Endothelial cell of umbilical vein (primary cell): ENCODE data around the gene HBM. TPM values are rescaled to one million over a fixed set of nuclear protein-coding genes. Genes with fewer than 3 reads are reported as not detected.

Experiments
- BruUV-seq: library from RNA; stranded (reverse); fragments of 400-500 nt; replicated peaks from 2 replicates; lab custom pipeline; 2021; lab: Mats Ljungman, UMichigan
- CTCF ChIA-PET: fragments of 300-600, 350-600 bp; sonication (Branson Sonifier 250); formaldehyde crosslinking; loops from one replicate; lab custom pipeline; 2021; ENCODE audit warnings: antibody characterized with exemption, inconsistent platforms; lab: Charles Lee
- POLR2A ChIA-PET: fragments of 300-600, 350-600 bp; sonication (Branson Sonifier 250); formaldehyde crosslinking; loops from one replicate; lab custom pipeline; 2021; ENCODE audit warnings: antibody characterized with exemption, inconsistent platforms; lab: Charles Lee
- DNase-seq: peaks from one replicate; pipeline ENCODE4 v3.0.0-alpha.2; 2011; ENCODE audit warnings: low read depth, low spot score
- FAIRE-seq: peaks from 2 replicates; lab custom pipeline; 2011; peaks lifted over from hg19 to GRCh38; lab: Jason Lieb, UNC
- H2AFZ ChIP-seq: 2 replicates; pipeline ENCODE4 v1.6.0; 2012; ENCODE audit warnings: low read depth, low read length, control low read depth, inconsistent platforms
- H3K27ac ChIP-seq: 2 replicates; pipeline ENCODE4 v1.5.1; 2011; ENCODE audit warnings: low read depth, mild to moderate bottlenecking, control low read depth, low read length, moderate library complexity; ENCODE audit not compliant: insufficient read depth
- H3K27me3 ChIP-seq, 2 experiments: 2 replicates each; pipeline versions ENCODE4 v1.6.0 to v1.6.1; 2011; ENCODE audit warnings: low read length in 2 of 2, mixed read lengths in 1 of 2; ENCODE audit not compliant: control insufficient read depth in 2 of 2, insufficient read depth in 2 of 2
- H3K36me3 ChIP-seq, 2 experiments: 2 replicates in 1 of 2; 3 replicates in 1 of 2; pipeline ENCODE4 v1.5.1; 2011; ENCODE audit warnings: low read length in 2 of 2, mild to moderate bottlenecking in 1 of 2, moderate library complexity in 1 of 2; ENCODE audit not compliant: control insufficient read depth in 2 of 2, insufficient read depth in 2 of 2; ENCODE audit errors: extremely low read depth in 1 of 2
- H3K4me1 ChIP-seq: 3 replicates; pipeline ENCODE4 v1.5.1; 2011; ENCODE audit warnings: mild to moderate bottlenecking, low read length; ENCODE audit not compliant: control insufficient read depth, insufficient read depth; ENCODE audit errors: extremely low read depth
- H3K4me2 ChIP-seq: 2 replicates; pipeline ENCODE4 v1.6.1; 2011; ENCODE audit warnings: low read length, control low read depth, mixed read lengths; ENCODE audit not compliant: insufficient read depth
- H3K4me3 ChIP-seq, 3 experiments: fragments of 200-600 bp in 1 of 3; sonication (generic), shearing (Covaris generic) in 1 of 3; replicated peaks in 1 of 3; 2 replicates each; pipeline ENCODE4 v1.5.1; 2011 to 2016; ENCODE audit warnings: control low read depth in 3 of 3, low read length in 3 of 3, mild to moderate bottlenecking in 2 of 3, inconsistent platforms in 1 of 3, low read depth in 1 of 3, moderate library complexity in 1 of 3; ENCODE audit not compliant: insufficient read depth in 1 of 3
- H3K79me2 ChIP-seq: 2 replicates; pipeline ENCODE4 v1.6.0; 2012; ENCODE audit warnings: low read length, inconsistent platforms; ENCODE audit not compliant: control insufficient read depth, insufficient read depth
- H3K9ac ChIP-seq: replicated peaks from 2 replicates; pipeline ENCODE3; 2011; ENCODE audit warnings: low read length, control low read depth; ENCODE audit not compliant: insufficient read depth; ENCODE audit errors: extremely low read depth
- H3K9me1 ChIP-seq: replicated peaks from 3 replicates; pipeline ENCODE4 v1.6.0; 2011; ENCODE audit warnings: mild to moderate bottlenecking, low read length; ENCODE audit not compliant: control insufficient read depth, insufficient read depth; ENCODE audit errors: extremely low read depth
- H3K9me3 ChIP-seq: replicated peaks from 2 replicates; pipeline ENCODE4 v1.5.1; 2012; ENCODE audit warnings: low read length, inconsistent platforms; ENCODE audit not compliant: control insufficient read depth, insufficient read depth
- H4K20me1 ChIP-seq: replicated peaks from 2 replicates; pipeline ENCODE3; 2011; ENCODE audit warnings: mild to moderate bottlenecking, low read length; ENCODE audit not compliant: control insufficient read depth, insufficient read depth; ENCODE audit errors: extremely low read depth
- EZH2 ChIP-seq: IDR thresholded peaks from 2 replicates; pipeline ENCODE4 v1.6.1; 2012; ENCODE audit warnings: borderline replicate concordance, low read depth, mild to moderate bottlenecking, moderate library complexity, low read length, inconsistent platforms; ENCODE audit not compliant: severe bottlenecking
- FOS ChIP-seq: IDR thresholded peaks from 2 replicates; pipeline ENCODE4 v1.6.1; 2011; ENCODE audit warnings: mild to moderate bottlenecking, low read length, moderate library complexity, borderline replicate concordance; ENCODE audit not compliant: insufficient read depth
- GATA2 ChIP-seq: IDR thresholded peaks from 2 replicates; pipeline ENCODE4 v1.7.0; 2011; ENCODE audit warnings: low read depth, mild to moderate bottlenecking, moderate library complexity, mixed read lengths, low read length; ENCODE audit not compliant: insufficient read length, insufficient read depth
- JUN ChIP-seq: IDR thresholded peaks from 2 replicates; pipeline ENCODE4 v1.6.1; 2011; ENCODE audit warnings: borderline replicate concordance, low read depth; ENCODE audit not compliant: insufficient read length, insufficient read depth
- MYC ChIP-seq: IDR thresholded peaks from one replicate; pipeline ENCODE4 v1.6.1; 2011; ENCODE audit warnings: mild to moderate bottlenecking, low read depth, low read length
- POLR2A ChIP-seq: IDR thresholded peaks from 2 replicates; pipeline ENCODE4 v1.6.1; 2012; ENCODE audit warnings: low read depth, mild to moderate bottlenecking, control low read depth, low read length
- POLR2AphosphoS5 ChIP-seq: IDR thresholded peaks from 2 replicates; pipeline ENCODE4 v1.6.1; 2012; ENCODE audit warnings: low read depth, mild to moderate bottlenecking, control low read depth, low read length, moderate library complexity; ENCODE audit not compliant: insufficient read depth
- dilution Hi-C: fragments of 300-500 bp; cut with MboI; formaldehyde crosslinking; loops from one replicate; pipeline ENCODE4 v1.15.0; 2019; ENCODE audit warnings: low sequenced_read_pairs; ENCODE audit not compliant: extremely low pct_ligation_motif_present
- intact Hi-C: fragments of 100-400 bp; cut with micrococcal nuclease; formaldehyde crosslinking; loops from one replicate; pipeline ENCODE4 v1.10.0; 2022
- polyA plus RNA-seq, 4 experiments: library from polyadenylated mRNA; depleted of rRNA in 3 of 4; stranded (reverse) in 3 of 4; unstranded in 1 of 4; fragments of >200 nt; gene quantifications; 2 replicates each; pipeline versions ENCODE4 v1.2.1 to v1.2.3, GENCODE V29; 2011 to 2012; ENCODE audit warnings: missing spikeins in 1 of 4
- total RNA-seq: library from RNA; stranded (reverse); gene quantifications from 2 replicates; pipeline ENCODE4 v1.2.3, GENCODE V29; 2021
- TF ChIP-seq, protein P1 (sequence below), 2 donors: IDR thresholded peaks; 1 replicate in 1 of 2; 2 replicates in 1 of 2; pipeline ENCODE4 v1.5.1; 2011; ENCODE audit warnings: low read length in 2 of 2, mild to moderate bottlenecking in 2 of 2, moderate library complexity in 2 of 2, control low read depth in 1 of 2, inconsistent platforms in 1 of 2, low read depth in 1 of 2; ENCODE audit not compliant: insufficient read depth in 1 of 2; ENCODE audit errors: extremely low read depth in 1 of 2
- TF ChIP-seq, protein P2 (sequence below): IDR thresholded peaks from 2 replicates; pipeline ENCODE4 v1.6.1; 2011; ENCODE audit not compliant: insufficient read depth, insufficient read length

HBM gene
- total and polyA plus RNA-seq, 2 donors (not counting 3 experiments of a cell fraction or from before 2014, with no cell fraction given), result not detected

DNA sequence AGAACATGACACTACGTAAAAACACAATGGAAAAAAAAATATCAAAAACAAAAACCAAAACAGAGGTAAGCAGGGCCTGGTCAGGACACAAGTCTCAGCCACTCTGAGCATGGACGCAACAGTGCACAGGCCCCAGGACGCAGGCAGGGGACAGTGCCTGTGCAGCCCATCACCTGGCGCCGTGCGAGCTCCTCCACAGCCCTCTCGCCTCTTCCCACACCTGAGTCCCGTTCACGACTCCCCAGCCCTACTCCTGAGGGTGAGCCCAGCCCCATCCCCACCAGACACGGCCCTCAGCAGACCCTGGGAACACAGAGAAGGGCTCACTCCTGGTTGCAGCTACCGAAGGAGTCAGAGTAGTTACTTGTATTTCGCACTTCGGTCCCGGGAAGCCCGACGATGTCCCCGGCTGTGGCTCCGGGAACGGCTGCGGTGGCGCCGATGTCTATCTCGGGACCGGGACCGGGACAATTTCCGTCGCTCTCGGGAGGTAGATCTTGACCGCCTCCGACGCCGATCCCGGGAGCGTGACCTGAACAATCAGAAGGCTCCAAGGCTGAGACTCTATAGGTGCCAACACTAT is 23.9 kb downstream of the HBM start:
- ChIA-PET CTCF (interaction anchor here (1.8 kb wide), 1 partner anchor 9 kb away, joined by 5 read pairs; no protein-coding TSS in a partner anchor), POLR2A (no interaction called here)
- intact Hi-C loops, result no loop called here
- peaks cover 20 to 51% of the 10 kb centered on the region in 2 experiments for H3K36me3 ChIP-seq
- H4K20me1 ChIP-seq, result no peaks in the 10 kb centered on the region
- H3K9ac ChIP-seq, result no peak overlapping the region
- no peaks in the 10 kb centered on the region for H3K9me3 ChIP-seq
- TF ChIP-seq POLR2AphosphoS5 (no peak), FOS (no peak), MYC (no peak), EZH2 (no peak), JUN (no peak), GATA2 (no peak), POLR2A (no peak)
- TF ChIP-seq, protein P1, sequence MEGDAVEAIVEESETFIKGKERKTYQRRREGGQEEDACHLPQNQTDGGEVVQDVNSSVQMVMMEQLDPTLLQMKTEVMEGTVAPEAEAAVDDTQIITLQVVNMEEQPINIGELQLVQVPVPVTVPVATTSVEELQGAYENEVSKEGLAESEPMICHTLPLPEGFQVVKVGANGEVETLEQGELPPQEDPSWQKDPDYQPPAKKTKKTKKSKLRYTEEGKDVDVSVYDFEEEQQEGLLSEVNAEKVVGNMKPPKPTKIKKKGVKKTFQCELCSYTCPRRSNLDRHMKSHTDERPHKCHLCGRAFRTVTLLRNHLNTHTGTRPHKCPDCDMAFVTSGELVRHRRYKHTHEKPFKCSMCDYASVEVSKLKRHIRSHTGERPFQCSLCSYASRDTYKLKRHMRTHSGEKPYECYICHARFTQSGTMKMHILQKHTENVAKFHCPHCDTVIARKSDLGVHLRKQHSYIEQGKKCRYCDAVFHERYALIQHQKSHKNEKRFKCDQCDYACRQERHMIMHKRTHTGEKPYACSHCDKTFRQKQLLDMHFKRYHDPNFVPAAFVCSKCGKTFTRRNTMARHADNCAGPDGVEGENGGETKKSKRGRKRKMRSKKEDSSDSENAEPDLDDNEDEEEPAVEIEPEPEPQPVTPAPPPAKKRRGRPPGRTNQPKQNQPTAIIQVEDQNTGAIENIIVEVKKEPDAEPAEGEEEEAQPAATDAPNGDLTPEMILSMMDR (IDR thresholded peaks at IDR 0.05; ENCODE audit: extremely low read depth in 1 of 2, insufficient read depth in 1 of 2, low read depth in 1 of 2, low read length in 2 of 2), result no peak
- TF ChIP-seq, protein P2, sequence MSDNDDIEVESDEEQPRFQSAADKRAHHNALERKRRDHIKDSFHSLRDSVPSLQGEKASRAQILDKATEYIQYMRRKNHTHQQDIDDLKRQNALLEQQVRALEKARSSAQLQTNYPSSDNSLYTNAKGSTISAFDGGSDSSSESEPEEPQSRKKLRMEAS, result no peak
- no peaks in the 10 kb centered on the region for H3K79me2 ChIP-seq
- H3K9me1 ChIP-seq, result no peaks in the 10 kb centered on the region
- BruUV-seq, result no TSS peak
- FAIRE-seq (no peak), DNase-seq (no peak)
- no peak overlapping the region for H3K4me2 ChIP-seq
- H3K27ac ChIP-seq, result no peak overlapping the region
- no peak overlapping the region for H3K4me3 ChIP-seq
- H3K4me1 ChIP-seq, result no peaks in the 10 kb centered on the region
- H2AFZ ChIP-seq, result no peak overlapping the region
- dilution Hi-C loops, result no loop called here
- H3K27me3 ChIP-seq, result no peaks in the 10 kb centered on the region
